Measurements from ENCODE around the gene PCCA.

DNA sequence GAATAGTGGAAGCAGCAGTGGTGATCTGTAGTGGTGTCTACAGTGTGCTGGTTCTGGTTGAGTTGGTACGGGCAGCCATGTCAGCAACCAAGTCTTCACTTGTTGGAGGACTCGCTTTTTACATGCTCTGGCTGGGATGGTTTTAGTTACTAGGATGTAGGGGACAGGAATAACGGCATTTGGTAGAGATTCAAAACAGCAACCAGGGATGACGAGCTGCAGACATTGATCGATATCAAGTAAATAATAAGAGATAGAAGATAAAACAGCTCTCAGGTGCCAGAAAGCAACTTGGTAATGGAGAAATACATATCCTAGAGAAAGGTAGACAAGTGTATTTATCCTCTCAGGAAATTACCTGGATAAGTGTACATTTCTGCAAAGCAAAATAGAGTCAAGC lies 84.3 kb downstream of the PCCA start:
- no peak for TF ChIP-seq SUZ12 (IDR thresholded peaks at IDR 0.05; ENCODE audit: extremely low read depth, insufficient read depth, insufficient read length)
- no peak for TF ChIP-seq ZNF274 (IDR thresholded peaks at IDR 0.05; ENCODE audit: low read depth, low read length)
